Activated gamma-delta T cell (primary cell): ENCODE results near the gene SNX4.
"Not testable (repeated sequence)": the region's sequence is repeated elsewhere in the genome, so short reads cannot be mapped to it uniquely, and the experiment has no call there.

Experiments used
- DNase-seq: peaks from one replicate; lab custom pipeline; 2025; lab: John Stamatoyannopoulos, UW
- total RNA-seq, 2 donors: gene quantifications; one replicate each; lab custom pipeline; 2026; lab: John Stamatoyannopoulos, UW

The SNX4 gene
- 39.4 to 45.7 reads per million in 2 donors for total RNA-seq

- peak; percentile 76 for DNase-seq
Measured at GRCh38 chr3:125519678-125520562, at the start of gene SNX4. Gene SNX4 (minus strand): TSS chr3:125520202. CDS start chr3:125520172, 30 bp downstream.

- DNase-seq, result no peak
Measured at GRCh38 chr3:125556314-125556713, 36.3 kb upstream of the SNX4 start.

GRCh38 chr3:125552401-125552800 lies 32.4 kb upstream of the SNX4 start:
- DNase-seq, result no peak

- no peak for DNase-seq
Measured at GRCh38 chr3:125528920-125529319, 8.9 kb upstream of the SNX4 start.

GRCh38 chr3:125525153-125525552 lies 5.2 kb upstream of the SNX4 start:
- no peak for DNase-seq

GRCh38 chr3:125520563-125520919 lies 539 bp upstream of the SNX4 start:
- DNase-seq, result not testable (repeated sequence)

GRCh38 chr3:125515421-125515820 lies 4.6 kb downstream of the SNX4 start:
- no peak for DNase-seq

- DNase-seq, result no peak
Measured at GRCh38 chr3:125513490-125514115, 6.4 kb downstream of the SNX4 start.

GRCh38 chr3:125512135-125512920 lies 7.7 kb downstream of the SNX4 start:
- DNase-seq, result no peak

- no peak for DNase-seq
Measured at GRCh38 chr3:125511420-125512118, 8.4 kb downstream of the SNX4 start.

GRCh38 chr3:125507128-125507527 lies 12.9 kb downstream of the SNX4 start:
- no peak for DNase-seq

GRCh38 chr3:125498630-125499029 lies 21.4 kb downstream of the SNX4 start:
- no peak for DNase-seq

- no peak for DNase-seq
Measured at GRCh38 chr3:125496701-125497100, 23.3 kb downstream of the SNX4 start.

GRCh38 chr3:125482406-125482805 lies 37.6 kb downstream of the SNX4 start:
- no peak for DNase-seq

- no peak for DNase-seq
Measured at GRCh38 chr3:125481786-125482185, 38.2 kb downstream of the SNX4 start.

GRCh38 chr3:125481375-125481759 lies 38.6 kb downstream of the SNX4 start:
- DNase-seq, result not testable (repeated sequence)

GRCh38 chr3:125480656-125481374 lies 39.2 kb downstream of the SNX4 start:
- no peak for DNase-seq

- DNase-seq, result no peak
Measured at GRCh38 chr3:125479091-125479490, 40.9 kb downstream of the SNX4 start.

- no peak for DNase-seq
Measured at GRCh38 chr3:125478326-125478725, 41.7 kb downstream of the SNX4 start.

- no peak for DNase-seq
Measured at GRCh38 chr3:125477701-125478100, 42.3 kb downstream of the SNX4 start.

GRCh38 chr3:125470671-125471070 lies 49.3 kb downstream of the SNX4 start:
- DNase-seq, result no peak
